Dermis blood vessel endothelial cell (primary cell): ENCODE data around the gene CASP4. TPM values are rescaled to one million over a fixed set of nuclear protein-coding genes. Genes with fewer than 3 reads are reported as not detected.
"Not testable (repeated sequence)": the region's sequence is repeated elsewhere in the genome, so short reads cannot be mapped to it uniquely, and the experiment has no call there.

Source experiments
- DNase-seq: peaks from one replicate; pipeline ENCODE4 v3.0.0; 2010
- total RNA-seq: library from RNA; depleted of rRNA; stranded (reverse); fragments of >200 nt; gene quantifications from 2 replicates; pipeline ENCODE4 v1.2.3, GENCODE V29; 2014

Gene CASP4
- total RNA-seq = 238 and 434 TPM in 2 replicates

DNA sequence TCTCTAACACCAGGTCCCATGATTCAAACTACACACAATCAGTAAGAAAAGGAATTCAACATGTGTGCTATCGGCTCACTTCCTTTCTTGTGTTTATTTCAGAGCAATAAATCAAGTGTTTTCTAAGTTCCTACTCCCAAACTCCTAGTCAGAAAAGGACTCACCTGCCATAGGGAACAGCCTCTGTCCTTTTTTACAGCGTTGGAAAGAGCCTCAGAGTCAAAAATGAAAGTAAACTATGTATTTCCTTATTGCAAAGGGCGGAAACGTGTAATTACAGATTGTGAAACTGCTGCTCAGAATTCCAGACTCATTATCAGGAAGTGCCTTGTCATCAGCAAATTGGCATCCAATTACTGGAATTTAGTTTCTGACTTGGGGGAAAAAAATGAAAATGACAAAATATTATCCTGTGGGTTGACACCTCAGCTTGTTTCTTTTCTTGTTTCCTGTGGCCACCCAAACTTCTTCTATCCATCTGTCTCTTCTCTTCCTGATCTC is at the start of gene CASP4:
Gene CASP4, minus strand, starts transcription at position 220 of the 501 bp plus-strand sequence. Its CDS starts 49 bp downstream, at position 171.
- peak; percentile 91 for DNase-seq

DNA sequence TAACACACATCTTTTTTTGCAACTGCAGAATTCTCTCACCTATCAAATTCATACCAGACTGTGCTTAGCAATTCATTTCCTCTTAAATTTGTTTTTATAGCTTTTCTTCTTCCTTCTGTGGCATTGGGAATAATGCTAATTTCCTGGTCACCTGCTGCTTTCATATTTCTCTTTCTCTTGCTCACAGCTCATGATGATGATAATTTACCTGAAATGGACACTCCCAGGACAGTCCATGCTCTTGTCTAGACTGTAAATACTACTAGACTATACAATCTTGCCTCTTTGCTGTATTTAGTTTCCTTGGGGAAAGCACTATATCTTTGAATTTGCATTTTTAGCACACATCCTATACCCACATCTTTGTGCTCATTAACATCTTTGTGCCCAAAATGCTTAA is 39.1 kb upstream of the CASP4 start:
- DNase-seq = no peak

- DNase-seq = no peak
Measured at GRCh38 chr11:105005451-105005845, 37.1 kb upstream of the CASP4 start.

GRCh38 chr11:105004021-105004420 is 35.6 kb upstream of the CASP4 start:
- DNase-seq = peak; percentile 9

- DNase-seq = no peak
Measured at GRCh38 chr11:105003151-105003550, 34.8 kb upstream of the CASP4 start.

DNA sequence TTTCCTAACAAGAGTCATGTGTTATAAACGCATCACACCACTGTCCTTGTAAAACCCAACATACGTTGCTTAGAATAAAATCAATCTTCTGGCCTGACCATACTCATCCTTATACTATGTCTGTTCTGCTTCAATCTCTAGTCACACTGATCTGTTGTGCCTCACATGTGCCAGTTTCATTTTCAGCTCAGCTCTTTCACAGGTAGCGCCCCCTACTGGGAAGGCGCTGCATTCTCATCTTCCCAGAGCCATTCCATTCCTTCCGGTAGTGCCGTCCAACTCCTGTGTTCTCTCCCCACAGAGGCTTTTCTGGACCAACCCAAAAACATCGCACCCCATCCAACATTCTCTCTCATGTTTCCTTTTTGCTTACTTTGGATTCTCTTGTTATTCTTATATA is 32.4 kb upstream of the CASP4 start:
- DNase-seq = peak; percentile 5

DNA sequence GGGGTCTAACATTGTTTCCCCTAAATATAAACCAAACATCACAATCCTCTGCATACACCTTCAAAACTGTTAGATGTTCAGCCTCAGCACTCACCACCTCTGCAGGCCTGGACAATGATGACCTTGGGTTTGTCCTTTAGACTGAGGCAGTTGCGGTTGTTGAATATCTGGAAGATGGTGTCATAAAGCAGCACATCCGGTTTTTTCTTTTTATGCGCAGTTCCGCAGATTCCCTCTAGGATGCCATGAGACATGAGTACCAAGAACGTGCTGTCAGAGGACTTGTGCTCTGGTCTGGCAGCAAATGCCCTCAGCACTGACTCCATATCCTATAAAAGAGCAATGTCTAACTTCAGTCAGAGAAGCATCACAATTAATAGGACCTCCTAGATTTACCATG is 31.8 kb upstream of the CASP4 start:
- peak; percentile 1 for DNase-seq

DNA sequence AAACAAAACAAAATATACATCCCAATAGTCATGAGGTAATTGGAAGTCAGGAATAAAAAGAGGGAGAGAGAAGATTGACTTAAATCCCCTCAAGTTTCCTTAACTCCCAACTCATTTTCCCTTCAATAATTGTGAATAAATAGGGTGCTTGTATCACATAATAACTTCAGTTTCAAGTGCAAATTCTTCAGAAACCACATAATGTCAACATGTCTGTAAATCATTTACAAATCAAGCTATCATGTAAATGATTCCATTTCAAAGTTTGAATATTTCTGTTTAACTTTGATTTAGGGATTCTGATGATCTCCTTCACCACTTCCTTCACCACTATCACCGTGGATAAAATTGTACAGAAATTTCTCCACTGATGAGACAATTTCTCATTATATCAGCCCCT is 31.3 kb upstream of the CASP4 start:
- no peak for DNase-seq

DNA sequence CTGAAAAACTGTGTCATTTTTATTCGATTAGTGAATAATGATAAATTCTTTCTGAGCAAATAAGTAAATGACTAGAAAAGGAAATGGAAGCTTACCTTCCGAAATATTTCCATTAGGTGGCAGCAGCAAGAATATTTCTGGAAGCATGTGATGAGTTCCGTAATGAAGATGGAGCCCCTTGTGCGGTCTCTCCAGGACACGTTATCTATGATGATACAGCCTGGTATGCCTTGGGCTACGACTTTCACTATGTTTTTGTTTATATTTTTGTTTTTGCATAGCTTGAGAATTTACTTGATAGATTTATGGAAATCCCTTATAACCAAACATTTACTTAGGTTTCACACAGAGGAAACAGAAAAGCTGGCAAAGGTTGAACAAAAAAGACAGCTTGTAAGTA is 28.9 kb upstream of the CASP4 start:
- DNase-seq = peak; percentile 2

- DNase-seq = no peak
Measured at GRCh38 chr11:104995001-104995408, 26.6 kb upstream of the CASP4 start.

DNA sequence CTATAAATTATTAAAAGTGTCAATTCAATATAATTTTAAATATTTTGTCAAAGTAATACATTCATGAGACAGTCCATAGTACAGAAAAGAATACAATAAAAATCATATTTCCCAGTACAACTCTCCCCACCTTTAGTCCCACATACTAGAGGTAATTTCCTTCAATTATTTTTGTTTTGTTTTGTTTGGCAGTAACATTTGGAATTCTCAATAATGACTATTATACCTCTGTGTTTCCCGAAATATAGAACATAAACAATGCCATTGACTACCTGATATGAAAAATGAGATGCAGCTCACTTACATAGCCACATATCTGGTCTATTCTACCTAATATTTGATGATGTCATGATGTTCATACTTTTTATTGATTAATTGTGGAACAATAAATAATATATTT is 24.4 kb upstream of the CASP4 start:
- DNase-seq = peak; percentile 41

DNA sequence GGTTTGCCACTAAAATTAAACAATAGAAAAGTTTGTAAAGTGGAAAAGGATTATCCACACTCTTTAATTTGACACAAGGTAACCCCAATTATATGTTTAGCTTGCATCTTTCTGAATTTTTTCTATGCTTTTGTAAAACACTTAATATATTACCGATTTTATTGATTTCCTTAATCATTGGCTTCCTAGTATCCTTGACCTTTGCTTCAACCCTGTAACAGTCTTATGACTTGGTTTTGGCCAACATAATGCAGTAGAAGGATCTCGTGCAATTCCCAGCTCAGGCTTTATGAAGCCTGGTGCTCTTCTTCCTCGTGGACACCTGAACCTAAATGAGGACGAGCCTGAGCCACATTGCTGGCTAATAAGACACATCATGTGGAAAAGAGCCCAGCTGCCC is 23.6 kb upstream of the CASP4 start:
- no peak for DNase-seq

- no peak for DNase-seq
Measured at GRCh38 chr11:104984808-104985207, 16.4 kb upstream of the CASP4 start.

- DNase-seq = no peak
Measured at GRCh38 chr11:104979839-104980238, 11.5 kb upstream of the CASP4 start.

DNA sequence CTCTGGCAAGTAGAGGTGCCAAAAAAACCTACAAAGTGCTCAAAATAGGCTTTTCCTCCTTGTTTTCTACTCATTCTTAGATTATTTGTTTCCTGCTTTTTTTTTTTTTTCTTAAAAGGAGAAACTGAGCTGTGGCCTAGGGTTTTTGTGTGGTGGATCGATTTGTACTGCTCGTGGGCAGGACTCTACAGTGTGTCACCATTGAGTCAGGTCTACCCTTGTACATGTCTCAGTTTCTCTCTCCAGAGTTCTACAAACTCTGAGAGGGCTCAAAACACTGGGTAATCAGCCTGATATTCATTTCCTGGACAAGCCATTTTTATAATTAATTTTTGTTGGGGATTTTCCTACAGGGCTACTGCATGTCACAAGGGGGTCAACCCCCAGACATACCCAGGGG is 5.2 kb upstream of the CASP4 start:
- no peak for DNase-seq

- not testable (repeated sequence) for DNase-seq
Measured at GRCh38 chr11:104972924-104973323, 4.5 kb upstream of the CASP4 start.

GRCh38 chr11:104970756-104971155 is 2.4 kb upstream of the CASP4 start:
- peak; percentile 62 for DNase-seq

GRCh38 chr11:104968856-104969776 is 742 bp upstream of the CASP4 start:
- peak; percentile 69 for DNase-seq

DNA sequence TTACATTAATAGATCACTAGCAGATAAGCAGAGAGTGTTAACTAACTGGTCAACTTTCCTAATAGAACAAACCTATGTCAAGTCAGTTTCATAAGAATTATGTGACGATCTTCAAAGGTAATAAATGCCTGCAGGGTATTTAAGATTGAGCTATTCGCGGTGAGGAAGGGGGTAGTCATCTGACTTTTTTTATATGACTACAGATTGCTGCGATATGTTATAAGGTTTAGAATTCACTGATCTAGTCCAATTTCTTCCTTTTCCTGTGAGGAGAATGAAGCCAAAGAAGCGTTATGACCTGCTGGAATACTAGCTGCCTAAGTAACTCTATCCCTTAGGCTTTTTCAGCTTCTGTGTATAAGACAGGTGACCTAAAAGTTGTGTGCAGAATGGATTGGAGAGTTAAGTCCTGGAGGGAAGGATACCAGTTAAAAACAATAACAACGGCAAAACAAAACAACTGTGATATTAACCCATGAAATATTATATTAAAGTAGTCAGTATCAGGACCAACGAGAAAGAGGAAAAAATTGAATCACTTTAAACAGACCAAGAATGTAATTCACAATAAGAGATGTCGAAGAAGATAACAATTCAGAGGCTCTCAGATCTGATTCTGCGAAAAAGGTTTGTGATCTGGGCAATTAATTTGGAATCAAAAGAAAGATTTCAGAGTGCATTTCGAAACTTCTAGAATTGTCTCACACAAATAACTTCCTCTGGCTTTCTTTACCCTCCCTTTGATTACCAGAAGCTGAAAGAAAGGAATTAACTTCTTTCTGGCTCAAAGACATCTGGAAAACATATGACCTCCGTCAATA is 630 bp downstream of the CASP4 start:
- peak; percentile 52 for DNase-seq

- no peak for DNase-seq
Measured at GRCh38 chr11:104965735-104966134, 2.6 kb downstream of the CASP4 start.

- no peak for DNase-seq
Measured at GRCh38 chr11:104964247-104964646, 4.1 kb downstream of the CASP4 start.

DNA sequence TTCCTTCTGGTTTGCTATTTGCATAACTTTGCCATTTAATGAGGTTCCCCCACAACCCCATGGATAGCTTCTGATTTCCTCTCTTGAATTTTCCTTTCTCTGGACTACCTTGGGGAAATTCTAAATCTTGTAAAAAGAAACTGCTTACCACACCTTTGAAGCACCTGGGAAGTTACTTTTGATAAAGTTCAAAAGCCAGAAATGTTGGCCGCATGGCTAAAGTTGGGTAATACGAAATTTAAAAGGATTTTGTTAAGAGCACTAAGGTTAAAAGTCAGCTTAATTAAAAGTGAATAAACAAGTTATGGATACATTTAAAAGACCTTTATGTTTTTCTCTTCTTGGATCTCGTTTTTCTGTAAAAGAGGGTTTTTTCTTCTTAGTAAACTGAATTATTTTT is 5.5 kb downstream of the CASP4 start:
- DNase-seq = no peak

DNA sequence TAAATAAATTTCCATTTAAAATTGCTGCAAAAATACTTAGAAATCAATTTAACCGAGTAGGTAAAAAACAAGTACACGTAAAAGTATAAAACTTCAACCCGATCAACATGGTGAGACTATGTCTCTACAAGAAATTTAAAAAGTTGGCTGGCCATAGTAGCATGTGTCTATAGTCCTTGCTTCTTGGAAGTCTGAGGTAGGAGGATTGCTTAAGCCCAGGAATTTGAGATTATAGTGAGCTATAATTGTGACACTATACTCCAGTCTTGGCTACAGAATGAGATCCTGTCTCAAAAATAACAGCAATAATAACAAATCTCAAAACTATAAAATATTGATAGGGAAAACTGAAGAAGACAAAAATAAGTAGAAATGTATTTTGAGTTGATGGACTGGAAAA is 11.1 kb downstream of the CASP4 start:
- no peak for DNase-seq
